ENCODE measurements around the gene SERGEF.

Gene SERGEF

DNA sequence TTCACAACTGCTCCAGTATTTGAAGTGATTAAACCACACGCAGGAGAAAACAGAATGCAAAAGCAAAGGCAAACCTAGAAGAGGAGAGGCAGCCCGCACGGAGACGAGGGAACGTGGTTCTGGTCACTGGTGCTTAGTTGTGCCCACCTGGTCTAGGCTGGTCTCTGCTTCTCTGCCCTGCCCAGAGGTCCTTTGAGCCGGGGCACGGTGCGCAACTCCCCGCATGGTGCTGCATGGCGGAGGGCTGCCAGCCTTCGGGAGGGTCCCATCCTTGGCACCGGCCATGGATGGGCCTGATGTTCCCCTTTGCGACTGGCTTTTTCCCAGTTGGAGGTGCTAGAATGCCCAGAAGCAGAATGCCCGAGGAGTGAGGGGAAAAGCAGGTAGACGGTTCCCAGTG lies 232.2 kb downstream of the SERGEF start:
- Histone ChIP-seq H3K36me3 (ENCODE audit: control insufficient read depth, insufficient read depth, low read length, severe bottlenecking) (no peaks in the 10 kb centered on the region), H3K4me1 (ENCODE audit: control insufficient read depth, insufficient read depth, low read length) (no peaks in the 10 kb centered on the region), H3K4me3 (ENCODE audit: low read length) (no peak overlapping the region), H3K9ac (ENCODE audit: low read length) (no peak overlapping the region), H3K27me3 (replicated peaks; ENCODE audit: control insufficient read depth, insufficient read depth, low read length) (peaks cover 14% of the 10 kb centered on the region), H3K9me3 (ENCODE audit: control insufficient read depth, low read length) (no peaks in the 10 kb centered on the region)
- DNase-seq (ENCODE audit: low read depth): no peak

DNA sequence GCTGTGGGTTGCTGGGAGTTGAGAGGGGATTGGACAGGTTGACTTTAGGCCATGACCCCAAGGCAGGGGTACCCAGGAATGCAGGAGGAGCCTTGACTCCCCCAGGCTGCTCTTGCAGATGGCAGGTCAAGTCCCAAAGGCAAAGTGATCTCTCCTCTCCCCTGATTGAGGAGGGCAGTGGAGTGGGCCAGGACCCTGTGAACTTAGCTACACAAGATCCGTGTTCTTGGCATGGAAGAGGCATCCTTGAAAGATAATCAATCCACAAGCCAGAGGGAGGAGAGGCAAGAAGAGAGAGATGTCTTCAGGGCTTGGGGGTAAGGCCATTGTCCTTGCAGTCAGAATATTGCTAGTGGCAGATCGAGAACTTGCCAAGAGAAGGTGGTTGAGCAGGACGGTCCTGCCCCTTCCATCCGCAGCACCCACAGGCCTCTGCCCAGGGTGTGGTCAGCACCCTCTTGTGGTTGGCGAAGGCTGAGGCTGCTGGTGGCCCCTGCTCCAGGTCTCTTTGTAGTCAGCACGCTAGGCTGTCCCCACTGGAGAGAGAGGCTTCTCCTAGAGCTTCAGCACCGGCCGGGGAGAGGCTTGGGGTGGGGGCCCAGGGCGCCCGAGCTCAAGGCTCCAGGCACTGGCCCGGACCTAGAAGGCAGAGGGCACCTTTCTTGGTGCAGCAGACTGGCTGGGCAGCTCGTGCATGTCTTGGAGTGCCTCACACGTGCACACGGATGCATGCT lies 232.8 kb downstream of the SERGEF start:
- no peak for DNase-seq (ENCODE audit: low read depth)

DNA sequence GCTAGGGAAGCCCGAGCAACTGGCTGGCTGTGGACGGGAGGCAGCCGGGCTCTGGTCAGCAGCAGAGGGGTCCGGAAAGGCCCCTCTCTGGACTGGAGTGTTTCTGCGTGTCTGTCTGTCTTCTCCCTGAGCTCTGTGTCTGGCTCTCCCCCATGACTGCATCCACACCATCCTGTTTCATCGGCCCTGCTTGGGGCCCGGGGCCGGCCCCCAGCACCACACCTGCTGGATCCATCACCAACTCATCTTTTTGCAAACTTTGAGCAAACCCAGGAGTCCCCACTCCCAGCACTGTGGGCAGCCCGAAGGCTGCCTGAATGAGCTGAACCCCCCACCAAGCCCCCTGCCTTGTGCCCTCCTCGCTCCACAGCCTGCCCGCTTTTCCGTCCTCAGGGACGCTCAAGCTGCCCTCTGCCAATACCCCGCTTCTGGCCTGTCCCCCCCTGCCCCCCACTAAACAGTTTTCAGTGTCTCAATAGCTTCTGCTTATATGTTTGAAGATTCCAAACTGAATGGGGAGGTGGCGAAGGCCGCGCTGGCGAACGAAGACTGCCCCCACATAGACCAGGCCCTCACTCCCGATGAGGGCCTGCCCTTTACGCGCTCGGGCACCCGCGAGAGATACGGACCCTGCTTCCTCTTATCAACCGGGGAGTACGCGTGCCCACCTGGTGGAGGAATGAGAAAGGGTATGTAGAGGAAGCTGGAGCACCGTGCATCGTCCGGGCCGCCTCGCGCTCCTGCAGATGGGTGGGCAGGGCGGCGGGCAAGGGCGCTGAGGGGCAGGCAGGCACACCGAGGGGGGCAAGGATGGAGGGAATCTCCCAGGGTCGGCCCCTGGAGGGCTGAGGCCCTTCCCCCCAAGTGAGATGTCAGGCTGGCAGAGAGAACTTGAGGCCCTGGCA lies 233.6 kb downstream of the SERGEF start:
- Histone ChIP-seq H3K9ac (ENCODE audit: low read length) (no peak overlapping the region), H3K36me3 (ENCODE audit: control insufficient read depth, insufficient read depth, low read length, severe bottlenecking) (no peaks in the 10 kb centered on the region), H3K4me1 (ENCODE audit: control insufficient read depth, insufficient read depth, low read length) (no peaks in the 10 kb centered on the region), H3K27me3 (replicated peaks; ENCODE audit: control insufficient read depth, insufficient read depth, low read length) (peaks cover 14% of the 10 kb centered on the region), H3K9me3 (ENCODE audit: control insufficient read depth, low read length) (no peaks in the 10 kb centered on the region), H3K4me3 (ENCODE audit: low read length) (no peak overlapping the region)
- no peak for DNase-seq (ENCODE audit: low read depth)

More for the DNA sequence above, 232.8 kb downstream of the SERGEF start:
- Histone ChIP-seq H3K36me3 (ENCODE audit: control insufficient read depth, insufficient read depth, low read length, severe bottlenecking) (no peaks in the 10 kb centered on the region), H3K27me3 (replicated peaks; ENCODE audit: control insufficient read depth, insufficient read depth, low read length) (peaks cover 14% of the 10 kb centered on the region), H3K4me1 (ENCODE audit: control insufficient read depth, insufficient read depth, low read length) (no peaks in the 10 kb centered on the region), H3K9me3 (ENCODE audit: control insufficient read depth, low read length) (no peaks in the 10 kb centered on the region), H3K4me3 (ENCODE audit: low read length) (no peak overlapping the region), H3K9ac (ENCODE audit: low read length) (no peak overlapping the region)

DNA sequence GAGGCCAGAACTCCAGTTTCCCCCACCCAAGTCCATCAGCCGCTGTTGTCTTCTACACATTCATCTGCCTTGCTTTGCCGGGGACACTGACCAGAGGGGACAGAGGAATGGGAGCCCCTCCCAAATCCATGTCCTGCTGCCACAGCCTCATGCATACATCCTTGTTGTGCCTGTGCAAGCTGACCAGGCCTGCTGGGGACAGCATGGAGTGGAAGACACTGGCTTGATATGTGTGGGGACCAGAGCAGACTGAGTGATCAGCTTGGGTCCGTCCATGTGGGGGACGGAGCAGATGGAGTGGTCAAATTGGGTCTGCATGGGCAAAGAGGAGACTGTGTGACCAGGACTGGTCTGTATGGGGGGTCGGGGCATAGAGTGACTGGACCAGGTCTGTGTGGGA lies 234.5 kb downstream of the SERGEF start:
- Histone ChIP-seq H3K4me1 (ENCODE audit: control insufficient read depth, insufficient read depth, low read length) (no peaks in the 10 kb centered on the region), H3K4me3 (ENCODE audit: low read length) (no peak overlapping the region), H3K36me3 (ENCODE audit: control insufficient read depth, insufficient read depth, low read length, severe bottlenecking) (no peaks in the 10 kb centered on the region), H3K9me3 (ENCODE audit: control insufficient read depth, low read length) (no peaks in the 10 kb centered on the region), H3K9ac (ENCODE audit: low read length) (no peak overlapping the region), H3K27me3 (replicated peaks; ENCODE audit: control insufficient read depth, insufficient read depth, low read length) (peaks cover 14% of the 10 kb centered on the region)
- DNase-seq (ENCODE audit: low read depth): no peak

DNA sequence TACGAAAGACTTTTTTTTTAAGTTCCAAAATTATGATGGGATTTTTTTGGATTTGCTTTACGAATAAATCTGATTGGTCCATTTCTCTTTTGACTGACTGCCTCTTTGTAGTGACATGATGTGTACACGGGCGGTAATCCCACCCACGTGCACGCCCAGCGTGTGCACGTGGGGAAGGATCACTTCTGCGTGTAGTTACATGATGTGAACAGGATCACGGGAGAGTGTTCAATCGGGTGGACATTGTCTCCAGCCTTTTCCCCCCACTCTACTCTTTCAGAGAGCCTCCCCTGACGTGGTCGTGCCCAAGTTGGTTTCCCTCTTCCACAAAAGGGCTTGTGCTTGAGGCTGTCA lies 235.1 kb downstream of the SERGEF start:
- Histone ChIP-seq H3K4me3 (ENCODE audit: low read length) (no peak overlapping the region), H3K36me3 (ENCODE audit: control insufficient read depth, insufficient read depth, low read length, severe bottlenecking) (no peaks in the 10 kb centered on the region), H3K27me3 (replicated peaks; ENCODE audit: control insufficient read depth, insufficient read depth, low read length) (peaks cover 13% of the 10 kb centered on the region), H3K9me3 (ENCODE audit: control insufficient read depth, low read length) (no peaks in the 10 kb centered on the region), H3K9ac (ENCODE audit: low read length) (no peak overlapping the region), H3K4me1 (ENCODE audit: control insufficient read depth, insufficient read depth, low read length) (no peaks in the 10 kb centered on the region)
- DNase-seq (ENCODE audit: low read depth): no peak

DNA sequence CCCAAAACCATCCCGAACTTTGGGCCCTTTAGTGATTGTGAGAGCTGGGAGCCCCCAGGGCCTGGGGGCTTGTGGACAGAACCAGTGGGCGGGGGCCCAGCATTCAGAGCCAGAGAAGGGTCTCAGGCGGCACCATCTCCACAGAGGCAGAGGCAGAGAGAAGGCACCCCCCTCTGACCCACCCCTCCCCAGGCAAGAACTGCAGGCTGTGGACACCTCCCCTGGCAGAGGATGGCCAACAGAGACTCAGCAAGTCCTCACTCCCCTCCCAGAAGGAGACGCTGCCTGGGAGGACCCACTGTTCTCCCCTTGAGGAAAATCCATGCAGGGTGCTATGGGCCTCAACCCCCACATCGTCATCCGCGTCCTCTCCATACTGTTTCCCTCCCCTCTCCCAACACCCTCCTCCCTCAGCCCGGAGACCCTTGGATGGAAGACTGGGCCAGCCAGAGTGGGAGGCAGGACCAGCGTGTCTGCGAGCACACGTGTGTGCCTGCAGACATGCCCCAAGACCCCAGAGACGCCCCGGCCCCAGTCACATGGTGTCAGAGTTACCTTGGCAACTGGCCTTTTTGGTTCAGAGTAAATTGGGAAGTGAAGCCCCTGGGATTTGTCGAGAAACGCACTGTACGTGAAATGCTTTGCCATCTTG lies 235.6 kb downstream of the SERGEF start:
- Histone ChIP-seq H3K4me1 (ENCODE audit: control insufficient read depth, insufficient read depth, low read length) (no peaks in the 10 kb centered on the region), H3K9me3 (ENCODE audit: control insufficient read depth, low read length) (no peaks in the 10 kb centered on the region), H3K9ac (ENCODE audit: low read length) (no peak overlapping the region), H3K27me3 (replicated peaks; ENCODE audit: control insufficient read depth, insufficient read depth, low read length) (peaks cover 11% of the 10 kb centered on the region), H3K4me3 (ENCODE audit: low read length) (no peak overlapping the region), H3K36me3 (ENCODE audit: control insufficient read depth, insufficient read depth, low read length, severe bottlenecking) (no peaks in the 10 kb centered on the region)
- no peak for DNase-seq (ENCODE audit: low read depth)

DNA sequence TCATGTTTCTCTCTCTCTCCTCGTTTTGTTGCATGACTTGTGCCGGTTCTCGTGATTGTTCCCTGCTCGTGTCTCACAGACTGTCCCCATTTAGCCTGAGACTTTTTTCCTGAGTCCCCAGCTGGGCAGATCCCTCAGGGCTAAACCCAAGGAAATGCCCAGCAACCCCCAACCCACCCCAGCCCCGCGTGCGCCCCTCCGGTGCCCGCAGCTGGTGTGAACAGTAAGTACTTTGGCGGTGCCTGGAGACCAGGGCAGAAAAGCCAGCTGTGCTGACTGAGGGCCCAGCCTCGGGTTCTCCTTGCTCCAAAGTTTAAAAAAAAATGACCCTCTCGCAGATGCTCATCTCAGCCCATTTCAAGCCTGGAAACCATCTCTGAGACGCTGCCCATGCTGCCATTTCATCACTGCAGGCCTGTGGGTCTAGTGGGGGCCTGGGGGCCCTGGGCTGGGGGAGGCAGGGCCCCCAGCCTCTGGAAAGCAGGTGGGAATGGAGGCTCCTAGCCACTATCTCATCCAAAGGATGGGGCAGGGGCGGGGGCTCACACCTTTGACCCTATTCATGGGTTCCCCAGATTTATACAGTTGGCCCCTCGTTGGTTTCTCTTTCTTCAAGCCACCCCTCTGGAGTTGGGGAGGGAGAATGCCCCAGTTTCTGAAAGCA lies 236.5 kb downstream of the SERGEF start:
- Histone ChIP-seq H3K9me3 (ENCODE audit: control insufficient read depth, low read length) (no peaks in the 10 kb centered on the region), H3K9ac (ENCODE audit: low read length) (no peak overlapping the region), H3K36me3 (ENCODE audit: control insufficient read depth, insufficient read depth, low read length, severe bottlenecking) (no peaks in the 10 kb centered on the region), H3K4me3 (ENCODE audit: low read length) (no peak overlapping the region), H3K27me3 (replicated peaks; ENCODE audit: control insufficient read depth, insufficient read depth, low read length) (peaks cover 8% of the 10 kb centered on the region), H3K4me1 (ENCODE audit: control insufficient read depth, insufficient read depth, low read length) (no peaks in the 10 kb centered on the region)
- no peak for DNase-seq (ENCODE audit: low read depth)

DNA sequence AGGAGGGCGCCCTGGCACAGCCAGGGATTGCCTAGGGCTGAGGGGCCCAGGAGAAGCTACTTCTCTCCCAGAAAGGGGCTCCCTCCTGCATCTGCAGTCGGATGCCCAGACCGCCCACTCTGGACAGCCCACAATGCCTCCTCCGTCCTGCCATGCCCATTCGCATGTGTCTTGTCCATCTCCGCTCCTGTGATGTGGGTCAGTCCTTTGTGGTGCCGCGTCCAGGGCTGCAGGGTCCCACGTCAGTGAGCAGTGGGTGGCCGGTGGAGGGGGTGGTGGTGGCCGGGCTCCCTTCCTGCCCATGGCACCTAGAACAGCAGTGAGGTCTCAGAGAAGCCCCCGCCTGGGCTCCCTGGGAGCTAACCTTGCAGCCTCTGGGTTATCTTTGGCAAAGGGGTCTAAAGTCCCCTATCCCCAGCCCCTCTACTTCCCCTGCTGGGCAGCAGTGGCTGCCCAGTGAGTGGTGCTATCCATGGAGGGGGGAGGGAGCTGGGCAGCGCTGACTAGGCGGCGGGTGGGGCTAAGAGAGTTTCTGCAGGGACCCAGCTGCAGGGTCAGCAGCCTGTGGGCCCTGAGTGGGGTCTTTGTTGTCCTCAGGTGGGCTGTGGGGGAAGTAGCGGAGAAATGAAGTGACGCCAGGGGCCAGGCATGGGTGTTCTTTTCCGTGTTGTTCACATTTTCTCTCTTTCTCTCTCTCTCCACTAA lies 237.2 kb downstream of the SERGEF start:
- DNase-seq (ENCODE audit: low read depth): no peak
- Histone ChIP-seq H3K36me3 (ENCODE audit: control insufficient read depth, insufficient read depth, low read length, severe bottlenecking) (no peaks in the 10 kb centered on the region), H3K4me3 (ENCODE audit: low read length) (no peak overlapping the region), H3K9ac (ENCODE audit: low read length) (no peak overlapping the region), H3K9me3 (ENCODE audit: control insufficient read depth, low read length) (no peaks in the 10 kb centered on the region), H3K4me1 (ENCODE audit: control insufficient read depth, insufficient read depth, low read length) (no peaks in the 10 kb centered on the region), H3K27me3 (replicated peaks; ENCODE audit: control insufficient read depth, insufficient read depth, low read length) (peaks cover 4% of the 10 kb centered on the region)

DNA sequence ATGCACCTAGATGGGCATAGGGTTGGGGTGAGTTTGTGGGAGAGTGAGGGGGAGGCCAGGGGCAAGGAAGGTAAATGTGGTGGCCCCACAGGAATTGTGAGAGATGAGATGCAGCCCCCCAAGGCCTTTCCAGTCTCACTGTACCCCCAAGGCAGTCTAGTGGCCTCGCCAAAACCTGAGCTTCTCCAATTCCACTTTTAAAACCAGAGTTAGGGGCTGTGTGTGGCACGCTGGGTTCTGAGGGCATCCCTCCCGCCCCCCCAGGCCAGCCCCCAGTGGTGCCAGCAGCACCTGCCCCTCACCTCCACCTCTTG lies 237.9 kb downstream of the SERGEF start:
- Histone ChIP-seq H3K9ac (ENCODE audit: low read length) (no peak overlapping the region), H3K27me3 (replicated peaks; ENCODE audit: control insufficient read depth, insufficient read depth, low read length) (peaks cover under 1% of the 10 kb centered on the region), H3K4me3 (ENCODE audit: low read length) (no peak overlapping the region), H3K36me3 (ENCODE audit: control insufficient read depth, insufficient read depth, low read length, severe bottlenecking) (no peaks in the 10 kb centered on the region), H3K4me1 (ENCODE audit: control insufficient read depth, insufficient read depth, low read length) (no peaks in the 10 kb centered on the region), H3K9me3 (ENCODE audit: control insufficient read depth, low read length) (no peaks in the 10 kb centered on the region)
- DNase-seq (ENCODE audit: low read depth): no peak

DNA sequence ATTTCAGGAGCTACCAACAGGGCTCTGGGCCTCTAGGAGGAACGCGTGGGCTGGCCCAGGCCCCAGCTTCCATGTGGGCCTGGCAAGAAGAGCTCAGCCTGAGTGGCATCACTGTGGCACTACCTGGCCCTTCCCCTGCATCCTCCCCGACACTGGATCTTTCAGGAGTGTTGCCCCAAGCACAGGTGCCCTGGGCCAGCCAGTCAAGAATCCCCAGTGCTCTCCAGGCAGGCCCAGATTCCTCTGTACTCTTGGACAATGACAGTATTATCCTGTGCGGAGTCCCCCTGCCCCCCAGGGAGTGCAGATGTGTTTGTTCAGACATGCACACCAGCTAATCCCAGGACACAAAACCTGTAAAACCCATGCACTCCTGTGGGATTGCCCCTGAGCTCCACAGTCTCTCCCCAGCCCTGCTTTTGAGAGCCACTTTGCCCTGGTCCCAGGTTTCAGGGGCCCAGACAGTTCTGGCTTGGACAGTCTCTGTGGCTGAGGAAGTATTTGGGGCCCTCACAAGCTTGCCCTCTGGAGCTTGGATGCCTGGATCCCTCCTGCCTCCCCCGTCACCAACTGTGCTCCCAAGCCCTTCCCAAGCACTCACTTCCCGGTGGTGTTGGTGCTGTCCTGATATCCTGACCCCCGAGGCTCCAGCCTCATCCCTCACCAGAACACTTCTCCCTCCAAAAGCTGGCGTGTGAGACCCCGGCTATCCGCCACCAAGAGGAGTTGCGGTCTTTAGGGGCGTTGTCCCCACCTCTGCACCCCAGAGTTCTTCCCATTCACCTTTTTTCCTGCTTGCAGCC lies 238.4 kb downstream of the SERGEF start:
- Histone ChIP-seq H3K27me3 (replicated peaks; ENCODE audit: control insufficient read depth, insufficient read depth, low read length) (peaks cover 4% of the 10 kb centered on the region), H3K4me3 (ENCODE audit: low read length) (no peak overlapping the region), H3K9me3 (ENCODE audit: control insufficient read depth, low read length) (no peaks in the 10 kb centered on the region), H3K4me1 (ENCODE audit: control insufficient read depth, insufficient read depth, low read length) (no peaks in the 10 kb centered on the region), H3K36me3 (ENCODE audit: control insufficient read depth, insufficient read depth, low read length, severe bottlenecking) (no peaks in the 10 kb centered on the region), H3K9ac (ENCODE audit: low read length) (no peak overlapping the region)
- DNase-seq (ENCODE audit: low read depth): no peak

Measured in adipocyte (in vitro differentiated cells).